Measurements from ENCODE around the gene USH2A.

Gene USH2A

DNA sequence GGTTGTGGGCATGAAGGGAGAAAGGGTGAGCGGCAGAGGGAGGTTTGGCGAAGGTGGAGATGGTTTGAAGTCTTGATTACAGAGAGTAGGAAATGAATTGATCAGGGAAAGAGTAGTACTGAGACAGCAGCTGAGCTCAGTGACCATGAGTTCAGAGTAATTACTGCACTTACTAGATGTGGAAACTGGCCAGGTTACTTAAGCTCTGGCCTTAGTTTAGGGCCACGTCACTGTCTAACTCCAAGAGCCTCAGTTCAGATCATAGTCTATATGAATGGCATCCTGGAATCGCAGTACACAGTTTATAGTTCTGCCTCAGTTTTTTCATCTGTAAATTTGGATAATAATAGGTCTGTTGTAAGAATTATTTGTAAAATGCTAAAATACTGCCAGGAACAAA, 778.1 kb downstream of the USH2A start:
- no peaks in the 10 kb centered on the region for H3K27me3 Mint-ChIP-seq (ENCODE audit: low read depth)
- no peaks in the 10 kb centered on the region for H3K9me3 Mint-ChIP-seq
- H3K36me3 Mint-ChIP-seq (ENCODE audit: low read depth) = no peaks in the 10 kb centered on the region
- H3K27ac Mint-ChIP-seq = no peak overlapping the region
- no peaks in the 10 kb centered on the region for H3K4me1 Mint-ChIP-seq (ENCODE audit: low read depth)
- no peak overlapping the region for H3K4me3 Mint-ChIP-seq
- DNase-seq (ENCODE audit: low spot score) = no peak

DNA sequence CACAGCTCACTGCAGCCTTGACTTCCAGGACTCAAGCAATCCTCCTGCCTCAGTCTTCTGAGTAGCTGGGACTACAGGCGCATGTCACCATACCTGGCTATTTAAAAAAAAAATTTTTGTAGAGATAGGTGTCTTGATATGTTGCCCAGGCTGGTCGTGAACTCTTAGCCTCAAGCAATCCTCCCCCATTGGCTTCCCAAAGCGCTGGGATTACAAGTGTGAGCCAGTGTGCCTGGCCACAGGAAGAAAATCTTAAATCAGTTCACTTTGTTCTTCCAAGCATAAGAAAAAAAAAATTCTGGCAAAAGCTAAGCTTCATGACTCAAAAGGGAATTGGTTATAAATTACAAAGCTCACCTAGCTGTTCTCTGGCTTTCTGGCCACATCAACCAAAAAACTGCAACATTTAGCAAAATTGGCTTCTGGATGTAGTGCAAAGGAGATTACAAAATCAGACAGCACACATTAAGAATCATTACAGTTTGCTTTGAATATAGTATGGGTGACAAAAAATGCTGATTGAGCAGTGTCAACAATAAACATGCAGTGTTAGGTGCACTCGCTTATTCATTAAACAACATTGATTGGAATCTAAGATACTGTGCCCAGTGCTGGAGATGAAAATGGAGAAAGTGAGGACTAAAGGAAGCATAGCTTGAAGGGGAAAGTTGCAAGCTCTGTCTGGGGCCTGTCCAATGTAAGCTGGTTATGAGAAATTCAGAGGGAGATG, 779.5 kb downstream of the USH2A start:
- no peak for DNase-seq (ENCODE audit: low spot score)
- Mint-ChIP-seq H3K4me1 (ENCODE audit: low read depth) (no peaks in the 10 kb centered on the region), H3K9me3 (no peaks in the 10 kb centered on the region), H3K4me3 (no peak overlapping the region), H3K27me3 (ENCODE audit: low read depth) (no peaks in the 10 kb centered on the region), H3K36me3 (ENCODE audit: low read depth) (no peaks in the 10 kb centered on the region), H3K27ac (no peak overlapping the region)

DNA sequence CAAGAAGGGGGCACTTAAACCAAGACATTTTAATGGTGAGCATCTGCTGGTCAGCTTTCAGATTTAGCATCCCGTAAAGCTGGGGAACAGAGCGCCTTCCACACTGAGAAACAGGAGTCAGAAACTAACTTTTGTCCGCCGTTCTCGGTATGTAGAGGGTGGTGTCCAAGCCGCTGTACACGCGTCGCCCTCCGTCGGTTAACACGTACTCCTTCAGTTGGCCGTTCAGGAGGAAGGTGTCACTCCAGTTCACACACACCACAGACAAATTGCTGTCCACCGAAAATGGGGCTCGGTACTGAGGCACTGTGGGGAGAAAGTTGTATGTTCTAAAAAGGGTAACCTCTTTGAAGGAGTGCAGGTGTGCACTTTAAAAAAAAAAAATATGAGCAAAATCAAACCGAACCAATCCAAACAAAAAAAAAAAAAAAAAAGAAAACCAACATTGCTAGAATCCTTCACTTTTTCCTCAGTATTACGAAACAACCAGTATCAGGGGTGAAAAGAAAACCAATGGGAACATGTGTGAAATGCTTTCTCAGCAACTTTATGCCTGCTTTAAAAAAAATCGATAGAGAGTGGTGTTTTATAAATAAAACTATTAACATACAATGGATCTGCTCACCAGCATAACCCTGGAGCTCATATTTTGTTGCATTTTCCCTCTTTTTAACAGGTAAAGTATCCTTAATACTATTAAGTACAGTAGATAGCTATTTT, 782.7 kb downstream of the USH2A start:
- Mint-ChIP-seq H3K4me1 (ENCODE audit: low read depth) (no peaks in the 10 kb centered on the region), H3K4me3 (no peak overlapping the region), H3K27ac (no peak overlapping the region), H3K9me3 (no peaks in the 10 kb centered on the region), H3K36me3 (ENCODE audit: low read depth) (no peaks in the 10 kb centered on the region), H3K27me3 (ENCODE audit: low read depth) (no peaks in the 10 kb centered on the region)
- no peak for DNase-seq (ENCODE audit: low spot score)

DNA sequence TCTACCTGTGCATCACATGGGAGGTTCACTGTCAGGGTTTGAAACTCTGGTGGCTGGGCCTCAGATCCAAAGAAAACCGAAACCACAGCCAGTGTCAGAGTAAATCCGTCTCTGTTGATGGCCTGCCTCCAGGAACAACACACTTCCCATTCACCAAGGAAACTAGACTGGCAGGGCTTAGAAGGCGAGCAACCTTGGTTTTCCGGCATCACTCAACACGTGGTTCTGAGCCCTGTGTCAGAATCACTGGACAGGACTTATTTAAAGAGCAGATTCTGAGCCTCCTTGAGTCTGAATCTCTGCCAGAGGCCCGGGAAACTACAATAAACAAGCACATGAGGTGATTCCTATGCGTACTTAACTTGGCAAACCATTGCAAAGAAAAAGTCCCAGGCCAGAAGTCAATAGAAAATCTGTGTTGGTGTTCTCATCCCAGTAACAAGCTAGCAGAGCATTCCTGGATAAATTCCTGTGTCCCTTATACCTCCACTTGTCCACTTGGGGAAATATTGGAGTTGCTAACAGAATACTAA, 786.1 kb downstream of the USH2A start:
- Mint-ChIP-seq H3K27ac (no peak overlapping the region), H3K27me3 (ENCODE audit: low read depth) (no peaks in the 10 kb centered on the region), H3K4me1 (ENCODE audit: low read depth) (no peaks in the 10 kb centered on the region), H3K9me3 (no peaks in the 10 kb centered on the region), H3K36me3 (ENCODE audit: low read depth) (no peaks in the 10 kb centered on the region), H3K4me3 (no peak overlapping the region)
- no peak for DNase-seq (ENCODE audit: low spot score)

DNA sequence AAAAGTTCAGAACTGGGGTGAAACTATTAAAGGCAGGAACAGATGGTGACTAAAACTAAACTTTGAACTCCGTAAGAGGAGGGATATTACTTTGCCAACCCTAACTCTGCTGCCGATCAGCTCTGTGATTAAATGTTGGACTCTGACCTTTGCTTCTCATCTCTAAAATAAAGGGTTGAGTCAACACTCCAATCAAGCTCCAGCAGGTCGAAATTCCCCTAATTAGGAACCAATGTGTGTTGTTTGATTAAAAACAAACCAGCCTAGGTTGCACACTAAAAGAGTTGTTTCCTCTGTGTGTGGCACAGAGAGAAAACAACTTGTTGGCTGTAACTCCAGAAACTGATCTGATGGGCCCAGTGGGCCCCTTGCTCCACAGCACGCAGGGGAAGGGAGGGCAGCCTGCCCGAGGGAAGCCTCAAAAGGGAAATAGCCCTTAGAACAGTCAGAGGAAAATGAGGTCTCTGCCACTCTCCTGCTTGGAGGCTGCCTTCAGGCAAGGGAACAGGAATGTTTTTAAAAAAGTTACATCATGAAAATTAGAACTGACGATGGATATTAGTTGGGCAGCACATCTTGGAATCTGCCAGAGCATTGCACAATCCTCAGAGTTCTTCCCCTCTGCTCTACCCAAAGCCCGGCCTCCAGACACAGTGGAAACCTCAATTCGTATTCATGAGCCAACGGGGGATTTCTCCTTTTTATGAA, 786.8 kb downstream of the USH2A start:
- no peak for DNase-seq (ENCODE audit: low spot score)

DNA sequence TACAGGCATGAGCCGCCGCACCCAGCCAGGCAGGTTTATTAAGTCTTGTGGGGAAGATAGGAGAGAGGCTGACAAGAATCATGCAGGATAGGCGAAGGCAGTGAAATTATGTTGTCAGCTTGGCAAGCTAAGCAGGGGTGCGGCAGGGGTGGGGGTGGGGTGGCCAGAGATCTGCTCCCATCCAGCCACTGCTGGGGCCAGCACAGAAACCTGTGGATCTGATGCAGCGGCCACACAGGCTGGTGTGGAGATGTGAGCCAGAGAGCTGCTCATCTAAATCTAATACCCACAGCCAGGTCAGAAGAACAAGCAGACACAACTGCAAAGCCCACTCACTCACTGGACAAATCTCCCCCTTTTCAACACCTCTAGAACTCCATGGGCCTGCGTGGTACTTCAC, 787.4 kb downstream of the USH2A start:
- H3K27me3 Mint-ChIP-seq (ENCODE audit: low read depth) = no peaks in the 10 kb centered on the region
- no peak overlapping the region for H3K4me3 Mint-ChIP-seq
- DNase-seq (ENCODE audit: low spot score) = no peak
- H3K36me3 Mint-ChIP-seq (ENCODE audit: low read depth) = no peaks in the 10 kb centered on the region
- no peaks in the 10 kb centered on the region for H3K9me3 Mint-ChIP-seq
- H3K27ac Mint-ChIP-seq = no peak overlapping the region
- H3K4me1 Mint-ChIP-seq (ENCODE audit: low read depth) = no peaks in the 10 kb centered on the region

More for the DNA sequence above, 786.8 kb downstream of the USH2A start:
- Mint-ChIP-seq H3K27me3 (ENCODE audit: low read depth) (no peaks in the 10 kb centered on the region), H3K4me3 (no peak overlapping the region), H3K4me1 (ENCODE audit: low read depth) (no peaks in the 10 kb centered on the region), H3K9me3 (no peaks in the 10 kb centered on the region), H3K27ac (no peak overlapping the region), H3K36me3 (ENCODE audit: low read depth) (no peaks in the 10 kb centered on the region)

DNA sequence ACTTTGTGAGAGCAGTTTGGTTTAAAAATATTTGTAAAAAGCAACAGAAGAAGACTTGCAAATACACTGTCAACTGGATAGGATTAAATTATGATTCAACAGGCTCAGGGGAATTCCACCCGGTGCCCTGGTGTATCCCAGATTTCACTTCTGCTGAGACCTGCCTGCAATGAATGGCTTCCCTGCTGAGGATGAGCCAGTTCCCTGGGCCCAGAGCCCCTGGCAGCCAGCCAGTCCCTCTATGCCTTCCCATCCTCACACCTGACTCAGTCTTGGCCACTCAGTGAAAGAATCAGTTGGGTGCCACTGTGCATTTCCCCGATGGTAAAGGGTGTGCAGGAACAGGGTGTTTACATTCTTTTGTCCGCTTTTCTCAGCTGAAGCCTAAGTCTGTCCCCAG, 791.8 kb downstream of the USH2A start:
- no peak for DNase-seq (ENCODE audit: low spot score)
- H3K27me3 Mint-ChIP-seq (ENCODE audit: low read depth) = no peaks in the 10 kb centered on the region

DNA sequence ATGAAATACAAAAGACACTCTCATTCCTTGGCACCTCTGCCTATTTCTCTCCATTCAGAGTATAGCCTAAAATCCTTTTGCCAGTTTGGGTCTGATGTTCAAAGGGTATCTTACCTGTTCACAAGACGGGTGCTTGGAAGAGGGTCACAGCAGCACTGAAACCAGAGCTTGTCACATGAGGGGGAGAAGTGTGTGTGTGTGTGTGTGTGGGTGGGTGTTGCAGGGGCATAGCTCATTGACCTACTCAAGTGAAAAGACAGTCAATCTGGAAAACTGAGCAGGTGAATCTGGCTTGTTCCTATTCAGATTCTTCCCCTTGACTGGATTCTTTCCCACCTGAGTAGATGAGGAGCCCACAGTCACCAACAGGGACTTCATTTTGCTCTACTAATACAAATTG, 792.2 kb downstream of the USH2A start:
- H3K4me3 Mint-ChIP-seq = no peak overlapping the region
- no peaks in the 10 kb centered on the region for H3K9me3 Mint-ChIP-seq
- H3K27ac Mint-ChIP-seq = no peak overlapping the region
- no peaks in the 10 kb centered on the region for H3K4me1 Mint-ChIP-seq (ENCODE audit: low read depth)
- H3K27me3 Mint-ChIP-seq (ENCODE audit: low read depth) = no peaks in the 10 kb centered on the region
- no peaks in the 10 kb centered on the region for H3K36me3 Mint-ChIP-seq (ENCODE audit: low read depth)
- no peak for DNase-seq (ENCODE audit: low spot score)

More for the DNA sequence above, 791.8 kb downstream of the USH2A start:
- Mint-ChIP-seq H3K27ac (no peak overlapping the region), H3K4me1 (ENCODE audit: low read depth) (no peaks in the 10 kb centered on the region), H3K9me3 (no peaks in the 10 kb centered on the region), H3K4me3 (no peak overlapping the region), H3K36me3 (ENCODE audit: low read depth) (no peaks in the 10 kb centered on the region)

DNA sequence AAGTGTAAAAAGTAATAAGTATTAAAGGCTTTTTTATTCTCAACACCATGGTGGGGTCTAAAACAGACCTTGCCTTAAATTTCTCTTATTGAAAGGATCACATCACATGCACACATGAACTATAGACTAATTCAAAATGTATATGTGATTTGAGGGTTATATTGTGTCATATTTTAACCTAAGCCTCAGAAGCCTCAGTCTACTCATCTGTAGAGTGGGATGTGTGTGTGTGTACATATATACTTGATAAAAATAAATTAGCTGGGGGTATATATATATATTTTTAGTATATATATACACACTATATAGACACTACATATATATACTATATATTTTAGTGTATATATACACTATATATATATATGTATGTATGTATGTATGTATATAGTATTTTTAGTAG, 797.3 kb downstream of the USH2A start:
- Mint-ChIP-seq H3K36me3 (ENCODE audit: low read depth) (no peaks in the 10 kb centered on the region), H3K27me3 (ENCODE audit: low read depth) (no peaks in the 10 kb centered on the region)
- DNase-seq (ENCODE audit: low spot score) = no peak

DNA sequence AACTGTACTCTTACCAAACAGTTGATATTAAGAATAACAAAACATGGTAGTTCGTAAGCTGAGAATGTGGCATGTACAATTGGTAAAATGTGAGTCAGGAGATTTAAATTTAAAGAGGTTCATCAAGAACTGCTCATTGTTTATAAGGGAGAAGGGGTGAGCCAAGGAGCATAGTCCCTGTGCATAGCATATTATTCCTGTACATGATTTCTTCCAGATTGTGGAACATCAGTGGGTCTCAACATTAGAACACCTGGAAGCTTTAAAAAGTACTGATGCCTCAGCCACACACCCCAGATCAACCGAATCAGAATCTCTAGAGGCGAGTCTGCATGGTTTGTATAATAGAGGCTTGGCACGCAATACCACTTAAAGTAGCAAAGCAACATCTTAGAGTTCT, 800.1 kb downstream of the USH2A start:
- Mint-ChIP-seq H3K9me3 (no peaks in the 10 kb centered on the region), H3K36me3 (ENCODE audit: low read depth) (peaks cover 6% of the 10 kb centered on the region), H3K4me1 (ENCODE audit: low read depth) (peaks cover 2% of the 10 kb centered on the region), H3K4me3 (no peak overlapping the region), H3K27me3 (ENCODE audit: low read depth) (no peaks in the 10 kb centered on the region), H3K27ac (no peak overlapping the region)
- no peak for DNase-seq (ENCODE audit: low spot score)

More for the DNA sequence above, 797.3 kb downstream of the USH2A start:
- no peak overlapping the region for H3K4me3 Mint-ChIP-seq
- H3K4me1 Mint-ChIP-seq (ENCODE audit: low read depth) = no peaks in the 10 kb centered on the region
- no peaks in the 10 kb centered on the region for H3K9me3 Mint-ChIP-seq
- H3K27ac Mint-ChIP-seq = no peak overlapping the region

DNA sequence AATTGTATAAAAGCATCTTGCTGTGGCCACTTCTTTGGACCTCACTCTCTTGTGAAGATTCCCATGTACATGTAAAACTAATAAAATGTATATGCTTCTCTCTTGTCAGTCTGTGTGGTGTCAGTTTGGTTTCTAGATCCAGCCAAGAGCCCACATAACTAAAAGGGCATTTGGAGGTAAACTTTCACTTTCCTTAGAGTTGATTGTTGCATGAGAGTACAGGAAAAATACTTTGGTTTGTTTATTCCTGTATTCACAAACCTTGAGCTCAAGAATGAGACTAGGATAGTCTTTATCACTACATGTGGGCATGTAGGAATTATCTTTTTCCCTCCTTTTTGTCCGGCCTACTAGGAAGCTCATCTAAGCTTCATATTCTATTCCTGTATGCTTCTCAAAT, 805.3 kb downstream of the USH2A start:
- Mint-ChIP-seq H3K36me3 (ENCODE audit: low read depth) (peaks cover 10% of the 10 kb centered on the region), H3K27me3 (ENCODE audit: low read depth) (no peaks in the 10 kb centered on the region), H3K27ac (no peak overlapping the region), H3K9me3 (no peaks in the 10 kb centered on the region), H3K4me1 (ENCODE audit: low read depth) (peaks cover 8% of the 10 kb centered on the region), H3K4me3 (no peak overlapping the region)
- no peak for DNase-seq (ENCODE audit: low spot score)

DNA sequence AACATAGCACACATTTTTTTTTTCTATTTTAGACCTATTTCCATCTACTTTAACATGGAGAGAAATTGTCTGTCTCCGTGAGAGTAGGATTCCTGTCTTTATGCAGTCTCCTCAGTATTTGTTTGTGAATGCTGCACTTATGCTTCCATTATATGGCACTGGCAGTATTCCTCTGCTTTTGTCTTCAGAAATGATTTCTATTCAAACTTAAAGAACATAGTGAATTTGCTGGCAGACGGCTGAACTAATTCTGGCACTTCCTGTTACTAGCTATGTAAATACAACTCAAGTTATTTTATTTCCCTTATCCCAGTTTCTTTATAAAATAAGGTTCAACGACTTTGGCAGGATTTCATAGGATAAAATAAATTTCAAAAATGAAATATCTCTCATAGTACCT, 810.9 kb downstream of the USH2A start:
- peaks cover 6% of the 10 kb centered on the region for H3K36me3 Mint-ChIP-seq (ENCODE audit: low read depth)
- no peaks in the 10 kb centered on the region for H3K27me3 Mint-ChIP-seq (ENCODE audit: low read depth)
- DNase-seq (ENCODE audit: low spot score) = no peak
- no peak overlapping the region for H3K4me3 Mint-ChIP-seq
- H3K9me3 Mint-ChIP-seq = no peaks in the 10 kb centered on the region
- no peak overlapping the region for H3K27ac Mint-ChIP-seq
- H3K4me1 Mint-ChIP-seq (ENCODE audit: low read depth) = peaks cover 2% of the 10 kb centered on the region

DNA sequence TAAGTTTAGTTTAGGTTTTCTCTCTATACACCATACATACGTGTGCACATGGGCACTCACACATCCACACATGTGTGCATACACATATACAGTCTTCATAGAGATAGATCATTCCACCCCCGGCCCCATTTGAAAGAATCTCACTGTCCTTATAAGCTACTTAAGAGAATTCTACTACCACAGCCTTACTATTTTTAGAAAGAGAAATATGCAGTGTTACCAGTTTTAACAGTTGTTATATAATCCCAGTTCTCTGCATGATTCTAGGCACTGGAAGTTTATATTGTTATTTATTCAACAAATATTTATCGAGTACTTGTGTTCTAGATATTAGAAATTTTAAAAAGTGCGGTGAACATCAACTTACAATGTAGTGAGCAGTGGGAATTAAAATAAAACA, 814.6 kb downstream of the USH2A start:
- Mint-ChIP-seq H3K9me3 (no peaks in the 10 kb centered on the region), H3K36me3 (ENCODE audit: low read depth) (peaks cover 6% of the 10 kb centered on the region), H3K4me1 (ENCODE audit: low read depth) (no peaks in the 10 kb centered on the region), H3K4me3 (no peak overlapping the region), H3K27ac (no peak overlapping the region), H3K27me3 (ENCODE audit: low read depth) (no peaks in the 10 kb centered on the region)
- no peak for DNase-seq (ENCODE audit: low spot score)

DNA sequence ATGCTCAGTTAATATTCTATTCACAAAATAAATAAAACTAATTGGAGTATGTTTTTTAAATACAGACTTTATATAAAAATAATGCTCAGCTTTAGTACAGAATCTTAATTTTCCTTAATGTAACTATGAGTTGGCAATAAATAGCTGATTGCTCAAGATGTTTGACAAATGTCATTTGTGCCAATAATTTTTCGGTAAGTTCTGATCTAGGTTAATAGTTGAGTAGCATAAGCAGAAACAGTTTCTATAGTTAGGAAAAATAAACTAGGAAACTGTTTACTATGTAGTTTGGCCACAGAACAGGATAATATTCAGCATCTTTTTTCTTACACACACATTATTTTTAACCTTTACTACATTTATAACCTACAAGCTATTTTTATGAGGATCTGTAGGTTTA, 815.8 kb downstream of the USH2A start:
- Mint-ChIP-seq H3K9me3 (no peaks in the 10 kb centered on the region), H3K27me3 (ENCODE audit: low read depth) (no peaks in the 10 kb centered on the region), H3K36me3 (ENCODE audit: low read depth) (peaks cover 2% of the 10 kb centered on the region), H3K4me1 (ENCODE audit: low read depth) (no peaks in the 10 kb centered on the region), H3K4me3 (no peak overlapping the region), H3K27ac (no peak overlapping the region)
- no peak for DNase-seq (ENCODE audit: low spot score)

Data from T-helper 2 cell treated with Interferon-gamma antibody and Interleukin-4, amounts not matched to agents 5 μg/mL and 100 μg/mL, for 36 hours (primary cell).